IMR-90 (cell line): ENCODE data around the gene TMEM72. TPM values are rescaled to one million over a fixed set of nuclear protein-coding genes. Genes with fewer than 3 reads are reported as not detected.

ENCODE experiments used
- ATAC-seq: fragments of 200-7000 bp; cut with Tn5 transposase; 2 replicates; pipeline ENCODE4 v1.9.1; 2020; ENCODE audit warnings: low read depth, mild to moderate bottlenecking, moderate library complexity
- BruUV-seq: library from RNA; stranded (reverse); fragments of 400-500 nt; replicated peaks from 2 replicates; lab custom pipeline; 2021; lab: Mats Ljungman, UMichigan
- CTCF ChIA-PET: fragments of 300-600 bp; formaldehyde crosslinking; extraction: SDS; loops from one replicate; lab custom pipeline; 2021; ENCODE audit warnings: antibody characterized with exemption; lab: Yijun Ruan, JAX
- POLR2A ChIA-PET: fragments of 300-600 bp; sonication (Branson Sonifier 250); formaldehyde crosslinking; loops from one replicate; lab custom pipeline; 2022; ENCODE audit warnings: antibody characterized with exemption; ENCODE audit not compliant: unreplicated experiment; lab: Charles Lee
- DNase-seq: peaks from one replicate; pipeline ENCODE4 v3.0.0; 2013
- H2AFZ ChIP-seq: replicated peaks from 2 replicates; pipeline ENCODE3; 2013; ENCODE audit warnings: low read length, mild to moderate bottlenecking; ENCODE audit not compliant: poor library complexity
- H2AK5ac ChIP-seq: 2 replicates; pipeline ENCODE4 v1.6.1; 2013; ENCODE audit warnings: low read depth, low read length, inconsistent platforms
- H2AK9ac ChIP-seq: replicated peaks from 2 replicates; pipeline ENCODE3; 2013; ENCODE audit warnings: mild to moderate bottlenecking, low read depth, low read length, moderate library complexity; ENCODE audit not compliant: poor library complexity
- H2BK120ac ChIP-seq: 2 replicates; pipeline ENCODE4 v1.6.1; 2013; ENCODE audit warnings: low read depth, low read length, inconsistent platforms
- H2BK15ac ChIP-seq: 3 replicates; pipeline ENCODE4 v1.6.1; 2013; ENCODE audit warnings: low read depth, low read length, inconsistent platforms
- H2BK20ac ChIP-seq: 2 replicates; pipeline ENCODE4 v1.6.1; 2013; ENCODE audit warnings: low read depth, mild to moderate bottlenecking, inconsistent platforms, low read length, moderate library complexity
- H2BK5ac ChIP-seq: 2 replicates; pipeline ENCODE4 v1.6.1; 2013; ENCODE audit warnings: mild to moderate bottlenecking, low read depth, low read length, inconsistent platforms; ENCODE audit not compliant: poor library complexity, severe bottlenecking
- H3K14ac ChIP-seq: replicated peaks from 2 replicates; pipeline ENCODE4 v1.6.1; 2013; ENCODE audit warnings: low read depth, low read length, inconsistent platforms
- H3K18ac ChIP-seq: 2 replicates; pipeline ENCODE4 v1.6.1; 2013; ENCODE audit warnings: low read depth, low read length, control low read depth
- H3K23ac ChIP-seq: 2 replicates; pipeline ENCODE4 v1.6.1; 2013; ENCODE audit warnings: low read depth, low read length, inconsistent platforms
- H3K27ac ChIP-seq: 2 replicates; pipeline ENCODE4 v1.5.1; 2013; ENCODE audit warnings: mild to moderate bottlenecking, control low read depth, low read length; ENCODE audit not compliant: insufficient read depth
- H3K27me3 ChIP-seq: 2 replicates; pipeline ENCODE4 v1.6.1; 2013; ENCODE audit warnings: low read length; ENCODE audit not compliant: control insufficient read depth, insufficient read depth
- H3K36me3 ChIP-seq: 2 replicates; pipeline ENCODE4 v1.6.1; 2013; ENCODE audit warnings: low read length, mixed read lengths; ENCODE audit not compliant: control insufficient read depth, insufficient read depth
- H3K4ac ChIP-seq: 2 replicates; pipeline ENCODE4 v1.6.1; 2013; ENCODE audit warnings: low read depth, low read length, inconsistent platforms
- H3K4me1 ChIP-seq: 2 replicates; pipeline ENCODE4 v1.6.1; 2013; ENCODE audit warnings: low read length, mixed read lengths; ENCODE audit not compliant: control insufficient read depth, insufficient read depth
- H3K4me2 ChIP-seq: 2 replicates; pipeline ENCODE4 v1.6.1; 2013; ENCODE audit warnings: low read depth, mild to moderate bottlenecking, control low read depth, low read length, moderate library complexity
- H3K4me3 ChIP-seq: 2 replicates; pipeline ENCODE4 v1.5.1; 2013; ENCODE audit warnings: low read depth, mild to moderate bottlenecking, control low read depth, low read length, moderate library complexity; ENCODE audit not compliant: insufficient read depth
- H3K56ac ChIP-seq: 2 replicates; pipeline ENCODE4 v1.6.1; 2013; ENCODE audit warnings: low read length, inconsistent platforms; ENCODE audit not compliant: insufficient read depth; ENCODE audit errors: extremely low read depth
- H3K79me1 ChIP-seq, 2 experiments: 2 replicates each; pipeline ENCODE4 v1.6.1; 2013; ENCODE audit warnings: low read length in 2 of 2, inconsistent platforms in 1 of 2, low read depth in 1 of 2
- H3K9ac ChIP-seq: 2 replicates; pipeline ENCODE4 v1.6.1; 2013; ENCODE audit warnings: low read depth, low read length, control low read depth
- H3K9me1 ChIP-seq: 2 replicates; pipeline ENCODE4 v1.6.1; 2013; ENCODE audit warnings: low read length, inconsistent platforms; ENCODE audit not compliant: insufficient read depth
- H3K9me3 ChIP-seq: 2 replicates; pipeline ENCODE4 v1.6.1; 2013; ENCODE audit warnings: low read length; ENCODE audit not compliant: control insufficient read depth, insufficient read depth
- H4K20me1 ChIP-seq: 2 replicates; pipeline ENCODE4 v1.6.1; 2013; ENCODE audit warnings: low read length, inconsistent platforms; ENCODE audit not compliant: insufficient read depth
- H4K5ac ChIP-seq: 2 replicates; pipeline ENCODE4 v1.6.1; 2013; ENCODE audit warnings: mild to moderate bottlenecking, low read depth, low read length, control low read depth
- H4K8ac ChIP-seq, 2 experiments: 2 replicates each; pipeline ENCODE4 v1.6.1; 2013; ENCODE audit warnings: low read depth in 2 of 2, low read length in 2 of 2, control low read depth in 1 of 2, inconsistent platforms in 1 of 2
- H4K91ac ChIP-seq: 2 replicates; pipeline ENCODE4 v1.6.1; 2013; ENCODE audit warnings: low read depth, low read length, inconsistent platforms; ENCODE audit not compliant: insufficient read depth
- POLR2A ChIP-seq: IDR thresholded peaks from 2 replicates; pipeline ENCODE4 v1.6.1; 2012; ENCODE audit warnings: mild to moderate bottlenecking, low read depth, low read length
- SMC3 ChIP-seq: fragments of 150-350 bp; IDR thresholded peaks from 2 replicates; pipeline ENCODE4 v1.6.1; 2016; ENCODE audit warnings: low read depth, mild to moderate bottlenecking, antibody characterized with exemption, low read length, moderate library complexity
- WGBS, 2 experiments: methylation state at CpG; one replicate each; pipeline versions ENCODE4 v1.1.5 to v1.1.7; 2013; ENCODE audit warnings: missing lambda C conversion rate in 2 of 2; ENCODE audit not compliant: insufficient read length in 1 of 2; ENCODE audit errors: extremely low coverage in 2 of 2; 5-methylcytosine and 5-hydroxymethylcytosine counted together
- dilution Hi-C: fragments of 300-500 bp; cut with HindIII; formaldehyde crosslinking; loops from one replicate; pipeline ENCODE4 v1.14.3; 2018; ENCODE audit warnings: low sequenced_read_pairs; ENCODE audit not compliant: unreplicated experiment
- in situ Hi-C: fragments of 300-500 bp; cut with MboI; formaldehyde crosslinking; loops from 3 replicates; pipeline ENCODE4 v1.14.3; 2019; ENCODE audit warnings: low sequenced_read_pairs, inconsistent platforms, mixed read lengths
- intact Hi-C: fragments of 100-400 bp; cut with micrococcal nuclease; formaldehyde crosslinking; loops from 2 replicates; pipeline ENCODE4 v1.10.0; 2022
- polyA plus RNA-seq, 3 experiments: library from polyadenylated mRNA; depleted of rRNA; stranded (reverse); fragments of >200 nt; gene quantifications; 2 replicates each; pipeline ENCODE4 v1.2.3, GENCODE V29; 2012; ENCODE audit warnings: low replicate concordance in 1 of 3
- total RNA-seq: library from RNA; depleted of rRNA; stranded (reverse); fragments of >200 nt; gene quantifications from 2 replicates; pipeline ENCODE4 v1.2.3, GENCODE V29; 2012
- TF ChIP-seq, protein P1 (sequence below): fragments of 150-350 bp; IDR thresholded peaks from 2 replicates; pipeline ENCODE4 v1.6.1; 2016; ENCODE audit warnings: low read depth, mild to moderate bottlenecking, low read length, moderate library complexity, borderline replicate concordance
- TF ChIP-seq, protein P2 (sequence below): conservative IDR thresholded peaks from 2 replicates; pipeline ENCODE4 v1.5.1; 2012; ENCODE audit warnings: mild to moderate bottlenecking, low read depth, low read length, improper control_type of control experiment

Gene TMEM72
- total and polyA plus RNA-seq, 2 of the 4 experiments (the other 2 are of a cell fraction) = not detected

DNA sequence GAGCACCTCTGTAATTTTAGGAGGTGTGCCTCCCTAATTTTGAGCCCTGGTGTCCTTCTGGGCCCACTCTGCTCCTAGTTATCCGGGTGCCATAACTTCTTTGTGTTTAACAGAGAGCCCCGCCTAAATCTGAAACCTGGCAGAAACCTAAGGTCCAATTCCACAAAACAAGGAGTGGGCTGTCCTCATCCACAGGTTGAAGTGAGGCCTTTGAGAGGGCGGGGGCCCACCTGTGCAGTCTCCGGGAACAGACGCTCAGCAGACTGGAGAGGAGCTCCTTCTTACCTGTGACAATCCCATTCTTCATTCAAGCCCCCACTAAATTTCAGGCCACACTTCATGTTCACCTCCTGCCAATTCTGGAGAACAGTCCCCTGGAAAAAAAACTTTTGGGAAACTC is 10.9 kb downstream of the TMEM72 start:
- TF ChIP-seq SMC3 (no peak), POLR2A (no peak)
- TF ChIP-seq, protein P1, sequence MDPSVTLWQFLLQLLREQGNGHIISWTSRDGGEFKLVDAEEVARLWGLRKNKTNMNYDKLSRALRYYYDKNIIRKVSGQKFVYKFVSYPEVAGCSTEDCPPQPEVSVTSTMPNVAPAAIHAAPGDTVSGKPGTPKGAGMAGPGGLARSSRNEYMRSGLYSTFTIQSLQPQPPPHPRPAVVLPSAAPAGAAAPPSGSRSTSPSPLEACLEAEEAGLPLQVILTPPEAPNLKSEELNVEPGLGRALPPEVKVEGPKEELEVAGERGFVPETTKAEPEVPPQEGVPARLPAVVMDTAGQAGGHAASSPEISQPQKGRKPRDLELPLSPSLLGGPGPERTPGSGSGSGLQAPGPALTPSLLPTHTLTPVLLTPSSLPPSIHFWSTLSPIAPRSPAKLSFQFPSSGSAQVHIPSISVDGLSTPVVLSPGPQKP = no peak
- TF ChIP-seq, protein P2, sequence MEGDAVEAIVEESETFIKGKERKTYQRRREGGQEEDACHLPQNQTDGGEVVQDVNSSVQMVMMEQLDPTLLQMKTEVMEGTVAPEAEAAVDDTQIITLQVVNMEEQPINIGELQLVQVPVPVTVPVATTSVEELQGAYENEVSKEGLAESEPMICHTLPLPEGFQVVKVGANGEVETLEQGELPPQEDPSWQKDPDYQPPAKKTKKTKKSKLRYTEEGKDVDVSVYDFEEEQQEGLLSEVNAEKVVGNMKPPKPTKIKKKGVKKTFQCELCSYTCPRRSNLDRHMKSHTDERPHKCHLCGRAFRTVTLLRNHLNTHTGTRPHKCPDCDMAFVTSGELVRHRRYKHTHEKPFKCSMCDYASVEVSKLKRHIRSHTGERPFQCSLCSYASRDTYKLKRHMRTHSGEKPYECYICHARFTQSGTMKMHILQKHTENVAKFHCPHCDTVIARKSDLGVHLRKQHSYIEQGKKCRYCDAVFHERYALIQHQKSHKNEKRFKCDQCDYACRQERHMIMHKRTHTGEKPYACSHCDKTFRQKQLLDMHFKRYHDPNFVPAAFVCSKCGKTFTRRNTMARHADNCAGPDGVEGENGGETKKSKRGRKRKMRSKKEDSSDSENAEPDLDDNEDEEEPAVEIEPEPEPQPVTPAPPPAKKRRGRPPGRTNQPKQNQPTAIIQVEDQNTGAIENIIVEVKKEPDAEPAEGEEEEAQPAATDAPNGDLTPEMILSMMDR = no peak
- Histone ChIP-seq H3K27ac (no peak overlapping the region), H3K4me1 (no peaks in the 10 kb centered on the region), H2BK120ac (no peak overlapping the region), H2AK5ac (no peak overlapping the region), H3K23ac (no peak overlapping the region), H3K4me3 (no peak overlapping the region), H4K91ac (no peak overlapping the region), H3K56ac (no peak overlapping the region), H2BK15ac (no peak overlapping the region), H3K4ac (no peak overlapping the region), H2BK20ac (no peak overlapping the region), H4K5ac (no peak overlapping the region), H2AK9ac (no peak overlapping the region), H3K9me3 (peaks cover 3% of the 10 kb centered on the region; the same call in 1 of the 2 replicates), H3K36me3 (no peaks in the 10 kb centered on the region), H3K4me2 (no peak overlapping the region), H2AFZ (no peak overlapping the region), H4K8ac (no peak overlapping the region), H3K27me3 (peaks cover 50% of the 10 kb centered on the region), H3K79me1 (no peaks in the 10 kb centered on the region), H3K18ac (no peak overlapping the region), H3K9me1 (no peaks in the 10 kb centered on the region; the same call in 1 of the 2 replicates), H4K20me1 (no peaks in the 10 kb centered on the region), H3K14ac (no peak overlapping the region), H3K9ac (no peak overlapping the region), H2BK5ac (no peak overlapping the region)
- intact Hi-C loops = no loop called here
- CTCF ChIA-PET = no interaction called here
- 60% methylated on average over 1 of the region's 5 CpGs; no CpG with 5 or more reads in 1 of the 2 experiments for WGBS, 2 experiments
- ATAC-seq (no peak), DNase-seq (no peak)
- in situ Hi-C loops = no loop called here
- no TSS peak for BruUV-seq
- dilution Hi-C loops = no loop called here
- POLR2A ChIA-PET = no interaction called here
